ENCODE results near the gene GPI. TPM values are rescaled to one million over a fixed set of nuclear protein-coding genes. Genes with fewer than 3 reads are reported as not detected.

The GPI gene
- total and polyA plus RNA-seq, 2 of the 8 experiments (the other 6 are each of a cell fraction or from before 2014, with no cell fraction given): 171 to 360 TPM

GRCh38 chr19:34381399-34382251 lies 16.6 kb downstream of the GPI start:
- WGBS, 2 experiments (ENCODE audit: extremely low coverage in 1 of 2, insufficient coverage in 1 of 2, insufficient read length in 1 of 2, insufficient replicate concordance in 2 of 2, low coverage in 1 of 2, low lambda C conversion rate in 2 of 2, missing lambda C conversion rate in 1 of 2): 94% methylated on average over 14 of the region's 14 CpGs; no CpG with 5 or more reads in 1 of the 2 experiments
- Histone ChIP-seq H3K56ac (replicated peaks; ENCODE audit: insufficient read length, low read depth, low read length) (no peak overlapping the region), H2AK5ac (ENCODE audit: low read depth, low read length) (no peak overlapping the region), H4K5ac (ENCODE audit: insufficient read length, low read depth, low read length) (no peak overlapping the region), H4K8ac (ENCODE audit: extremely low read depth, insufficient read depth, low read length) (no peak overlapping the region; the same call in 1 of the 2 replicates), H4K91ac (replicated peaks; ENCODE audit: insufficient read length, low read length) (no peak overlapping the region), H2BK15ac (ENCODE audit: low read length) (no peak overlapping the region), H2AFZ (ENCODE audit: low read length) (no peak overlapping the region), H3K79me2 (ENCODE audit: control insufficient read depth in 1 of 2, insufficient read depth in 2 of 2, low read length in 2 of 2) (no peaks in the 10 kb centered on the region; a peak in 1 of 4 replicates), H2BK12ac (ENCODE audit: low read depth, low read length) (no peak overlapping the region), H2BK120ac (replicated peaks; ENCODE audit: low read depth, low read length) (no peak overlapping the region), H3K4me3 (ENCODE audit: extremely low read depth in 1 of 4, insufficient read depth in 2 of 4, low read depth in 3 of 4, low read length in 4 of 4) (no peak overlapping the region), H3K36me3 (ENCODE audit: control insufficient read depth in 2 of 4, insufficient read depth in 4 of 4, low read length in 3 of 4) (peaks cover 51 to 79% (median 70%) of the 10 kb centered on the region in 4 experiments), H3K4me1 (replicated peaks in 1 of 4; ENCODE audit: control insufficient read depth in 3 of 4, insufficient read depth in 4 of 4, low read length in 3 of 4) (no peaks in the 10 kb centered on the region), H3K23ac (ENCODE audit: insufficient read length) (no peak overlapping the region), H2BK5ac (ENCODE audit: low read depth, low read length) (no peak overlapping the region), H3K18ac (ENCODE audit: extremely low read depth, low read length) (no peak overlapping the region), H3K27ac (ENCODE audit: low read depth, low read length) (no peak overlapping the region), H3K14ac (ENCODE audit: insufficient read length) (no peak overlapping the region), H4K20me1 (replicated peaks in 1 of 2; ENCODE audit: control insufficient read depth in 1 of 2, insufficient read depth in 2 of 2, low read length in 2 of 2) (peaks cover 1 to 34% of the 10 kb centered on the region in 2 experiments), H2BK20ac (ENCODE audit: low read length) (no peak overlapping the region), H3K9ac (replicated peaks in 1 of 4; ENCODE audit: extremely low read depth in 1 of 4, low read depth in 3 of 4, low read length in 3 of 4) (no peak overlapping the region), H3K27me3 (replicated peaks in 1 of 4; ENCODE audit: control insufficient read depth in 3 of 4, extremely low read depth in 1 of 4, insufficient read depth in 3 of 4, low read length in 3 of 4) (no peaks in the 10 kb centered on the region), H3K79me1 (ENCODE audit: low read depth, low read length) (peaks cover 2% of the 10 kb centered on the region; the same call in 1 of the 2 replicates), H3K9me3 (ENCODE audit: insufficient read depth in 2 of 2, low read depth in 1 of 2, low read length in 1 of 2) (no peaks in the 10 kb centered on the region), H3K4ac (replicated peaks; ENCODE audit: insufficient read length, low read depth, low read length) (no peak overlapping the region), H3K23me2 (ENCODE audit: low read depth, low read length) (0 out of 2 replicates have a peak, but pooled peaks cover 2% of the 10 kb centered on the region), H3K4me2 (ENCODE audit: insufficient read depth in 1 of 2, low read depth in 2 of 2, low read length in 2 of 2) (no peak overlapping the region)
- FAIRE-seq: no peak
- ChIA-PET CTCF (ENCODE audit: partially characterized antibody) (interaction anchor here (0.6 kb wide), 1 partner anchor 391 kb away, joined by 3 read pairs; no protein-coding TSS in a partner anchor), POLR2A (ENCODE audit: partially characterized antibody) (interaction anchor here (0.6 to 2.6 kb wide), 8 partner anchors 9 to 1206 kb away, joined by 3 to 18 read pairs (median 4); no protein-coding TSS in a partner anchor)
- DNase-seq (ENCODE audit: low read depth in 1 of 2, low spot score in 2 of 2): no peak
- no peak for TF ChIP-seq POLR2A (IDR thresholded peaks at IDR 0.05; ENCODE audit: control extremely low read depth in 1 of 2, low read depth in 2 of 2, low read length in 2 of 2)
- TF ChIP-seq CBX5 (IDR thresholded peaks at IDR 0.05; ENCODE audit: low read depth, low read length): no peak
- no peak for TF ChIP-seq JUN (IDR thresholded peaks at IDR 0.05; ENCODE audit: low read depth, low read length)
- no peak for TF ChIP-seq CHD2 (IDR thresholded peaks at IDR 0.05; ENCODE audit: low read length)
- TF ChIP-seq SP2 (IDR thresholded peaks at IDR 0.05; ENCODE audit: low read length): no peak
- TF ChIP-seq GTF2F1 (IDR thresholded peaks at IDR 0.05; ENCODE audit: borderline replicate concordance, low read depth, low read length): no peak
- no peak for TF ChIP-seq MAFK (IDR thresholded peaks at IDR 0.05; ENCODE audit: low read depth, low read length)
- TF ChIP-seq TAF7 (optimal IDR thresholded peaks at IDR 0.05; ENCODE audit: borderline replicate concordance, low read depth, low read length): no peak
- TF ChIP-seq FOSL1 (IDR thresholded peaks at IDR 0.05; ENCODE audit: insufficient read depth, low read depth, low read length): no peak
- TF ChIP-seq TCF12 (IDR thresholded peaks at IDR 0.05; ENCODE audit: low read depth, low read length): no peak
- no peak for TF ChIP-seq BRCA1 (IDR thresholded peaks at IDR 0.05; ENCODE audit: low read depth, low read length)
- no peak for TF ChIP-seq HDAC6 (IDR thresholded peaks at IDR 0.05; ENCODE audit: low read depth, low read length)
- no peak for TF ChIP-seq ASH2L (IDR thresholded peaks at IDR 0.05; ENCODE audit: low read length)
- no peak for TF ChIP-seq SIRT6 (IDR thresholded peaks at IDR 0.05; ENCODE audit: low read length)
